GM23338 (cell line): Measurements from ENCODE around the gene L3MBTL1.

Experiments used
- EZH2phosphoT487 ChIP-seq: fragments of 200-600 bp; sonication (generic); IDR thresholded peaks from one replicate; pipeline ENCODE4 v1.8.1; 2018; ENCODE audit warnings: antibody characterized with exemption; ENCODE audit not compliant: unreplicated experiment
- POLR2AphosphoS5 ChIP-seq: IDR thresholded peaks from 2 replicates; pipeline ENCODE4 v1.6.1; 2016; ENCODE audit warnings: antibody characterized with exemption, low read depth
- TF ChIP-seq, protein P1 (sequence below), 2 experiments: fragments of 200-600 bp in 1 of 2; sonication (generic) in 1 of 2; conservative IDR thresholded peaks; 2 replicates each; pipeline versions ENCODE4 v1.5.1 to v1.6.1; 2016 to 2017; ENCODE audit warnings: antibody characterized with exemption in 2 of 2, low read depth in 2 of 2, mild to moderate bottlenecking in 2 of 2, moderate library complexity in 1 of 2

DNA sequence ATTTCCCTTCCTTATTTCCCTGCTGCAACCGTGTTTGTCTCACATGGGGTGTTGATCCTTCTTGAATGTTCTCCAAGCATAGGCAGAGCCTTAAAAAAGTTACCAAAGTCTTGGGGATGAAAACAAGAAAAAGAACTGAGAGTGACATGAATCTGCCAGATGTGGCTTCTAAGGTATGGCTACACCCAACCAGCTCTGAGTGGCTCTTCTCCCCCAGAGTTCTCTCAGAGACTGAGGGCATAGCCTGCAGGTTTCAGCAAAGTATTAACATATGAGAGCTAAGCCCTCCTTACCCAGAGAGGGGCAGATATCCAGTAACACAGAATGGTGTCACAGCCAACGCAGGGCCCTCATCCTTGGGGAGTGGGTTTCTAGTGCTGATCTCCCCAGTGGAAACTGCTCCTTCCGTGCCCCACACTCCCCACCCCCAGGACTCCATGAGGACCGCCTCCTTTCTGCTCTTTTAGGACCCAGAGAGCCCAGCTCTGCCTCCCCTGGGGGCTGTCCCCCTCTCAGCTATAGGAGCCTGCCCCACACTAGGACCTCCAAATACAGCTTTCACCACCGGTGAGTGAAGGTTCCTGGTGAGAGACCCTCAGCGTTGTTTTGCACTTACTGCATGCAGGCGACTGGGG, 28.0 kb downstream of the L3MBTL1 start:
- no peak for TF ChIP-seq POLR2AphosphoS5
- no peak for TF ChIP-seq EZH2phosphoT487
- TF ChIP-seq, protein P1, sequence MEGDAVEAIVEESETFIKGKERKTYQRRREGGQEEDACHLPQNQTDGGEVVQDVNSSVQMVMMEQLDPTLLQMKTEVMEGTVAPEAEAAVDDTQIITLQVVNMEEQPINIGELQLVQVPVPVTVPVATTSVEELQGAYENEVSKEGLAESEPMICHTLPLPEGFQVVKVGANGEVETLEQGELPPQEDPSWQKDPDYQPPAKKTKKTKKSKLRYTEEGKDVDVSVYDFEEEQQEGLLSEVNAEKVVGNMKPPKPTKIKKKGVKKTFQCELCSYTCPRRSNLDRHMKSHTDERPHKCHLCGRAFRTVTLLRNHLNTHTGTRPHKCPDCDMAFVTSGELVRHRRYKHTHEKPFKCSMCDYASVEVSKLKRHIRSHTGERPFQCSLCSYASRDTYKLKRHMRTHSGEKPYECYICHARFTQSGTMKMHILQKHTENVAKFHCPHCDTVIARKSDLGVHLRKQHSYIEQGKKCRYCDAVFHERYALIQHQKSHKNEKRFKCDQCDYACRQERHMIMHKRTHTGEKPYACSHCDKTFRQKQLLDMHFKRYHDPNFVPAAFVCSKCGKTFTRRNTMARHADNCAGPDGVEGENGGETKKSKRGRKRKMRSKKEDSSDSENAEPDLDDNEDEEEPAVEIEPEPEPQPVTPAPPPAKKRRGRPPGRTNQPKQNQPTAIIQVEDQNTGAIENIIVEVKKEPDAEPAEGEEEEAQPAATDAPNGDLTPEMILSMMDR (conservative IDR thresholded peaks at IDR 0.05; ENCODE audit: low read depth in 2 of 2) = no peak
